Fibroblast of lung (primary cell): ENCODE data around the gene BCL2L12.

ENCODE experiments used
- CTCF ChIP-seq, 2 donors: IDR thresholded peaks in 1 of 2; conservative IDR thresholded peaks in 1 of 2; 1 replicate in 1 of 2; 2 replicates in 1 of 2; pipeline ENCODE4 v1.5.1; 2011 to 2012; ENCODE audit warnings: low read length in 2 of 2, control low read depth in 1 of 2, inconsistent platforms in 1 of 2, low read depth in 1 of 2, mild to moderate bottlenecking in 1 of 2
- EZH2 ChIP-seq: IDR thresholded peaks from 2 replicates; pipeline ENCODE4 v1.5.1; 2012; ENCODE audit warnings: low read length, control low read depth, mild to moderate bottlenecking; ENCODE audit errors: missing control alignments

DNA sequence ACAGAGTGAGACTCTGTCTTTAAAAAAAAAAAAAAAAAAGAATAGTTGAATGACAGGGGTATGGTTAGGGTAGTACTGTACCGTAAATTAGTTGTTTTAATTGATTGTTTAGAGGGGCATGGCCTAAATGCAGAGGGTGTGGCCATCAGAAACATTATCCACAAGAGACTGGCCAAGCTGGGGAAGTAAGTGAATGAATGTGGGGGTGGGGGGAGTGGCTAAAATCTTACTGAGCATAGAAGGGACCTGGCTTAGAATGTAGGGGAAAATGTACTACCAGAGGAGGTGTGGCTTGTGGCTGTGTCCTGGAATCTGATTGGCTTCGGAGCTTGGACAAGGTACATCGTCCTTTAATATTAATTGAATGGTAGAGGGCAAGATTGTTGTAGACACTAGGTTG, 3.8 kb downstream of the BCL2L12 start:
- no peak for TF ChIP-seq CTCF (conservative IDR thresholded peaks at IDR 0.05 in 1 of 2, IDR thresholded peaks at IDR 0.05 in 1 of 2; ENCODE audit: low read depth in 1 of 2, low read length in 2 of 2)
- no peak for TF ChIP-seq EZH2
